Endothelial cell (in vitro differentiated cells): ENCODE data around the gene SCGB1D4. TPM values are rescaled to one million over a fixed set of nuclear protein-coding genes. Genes with fewer than 3 reads are reported as not detected.

Experiments used
- DNase-seq: peaks from one replicate; pipeline ENCODE4 v3.0.0; 2021; ENCODE audit warnings: low spot score
- H3K27ac Mint-ChIP-seq: one replicate; pipeline ENCODE4 v1.8.0; 2021; ENCODE audit warnings: mixed read lengths, inconsistent platforms; ENCODE audit not compliant: unreplicated experiment
- H3K27me3 Mint-ChIP-seq: one replicate; pipeline ENCODE4 v1.8.0; 2021; ENCODE audit warnings: mild to moderate bottlenecking, moderate library complexity, mixed read lengths, inconsistent platforms; ENCODE audit not compliant: unreplicated experiment
- H3K36me3 Mint-ChIP-seq: one replicate; pipeline ENCODE4 v1.8.0; 2021; ENCODE audit warnings: mild to moderate bottlenecking, low read depth, mixed read lengths, inconsistent platforms; ENCODE audit not compliant: unreplicated experiment
- H3K4me1 Mint-ChIP-seq: one replicate; pipeline ENCODE4 v1.8.0; 2021; ENCODE audit warnings: mild to moderate bottlenecking, mixed read lengths, inconsistent platforms; ENCODE audit not compliant: unreplicated experiment
- H3K4me3 Mint-ChIP-seq: one replicate; pipeline ENCODE4 v1.8.0; 2021; ENCODE audit warnings: mild to moderate bottlenecking, mixed read lengths, inconsistent platforms; ENCODE audit not compliant: unreplicated experiment
- H3K9me3 Mint-ChIP-seq: one replicate; pipeline ENCODE4 v1.8.0; 2021; ENCODE audit warnings: mixed read lengths, inconsistent platforms; ENCODE audit not compliant: unreplicated experiment
- CTCF ChIP-seq: fragments of 200-600 bp; sonication (generic); IDR thresholded peaks from one replicate; pipeline ENCODE4 v1.5.0; 2021; ENCODE audit warnings: antibody characterized with exemption; ENCODE audit not compliant: unreplicated experiment
- total RNA-seq: library from RNA; stranded (reverse); fragmentation: NEBNext Ultra II Directional; extraction: Animal tissue kit (Norgen Biotek cat#: 25700); gene quantifications from one replicate; pipeline ENCODE4 v1.2.1, GENCODE V29; 2021; ENCODE audit not compliant: unreplicated experiment

Gene SCGB1D4
- total RNA-seq, 1 donor from 2014 or later, result not detected

DNA sequence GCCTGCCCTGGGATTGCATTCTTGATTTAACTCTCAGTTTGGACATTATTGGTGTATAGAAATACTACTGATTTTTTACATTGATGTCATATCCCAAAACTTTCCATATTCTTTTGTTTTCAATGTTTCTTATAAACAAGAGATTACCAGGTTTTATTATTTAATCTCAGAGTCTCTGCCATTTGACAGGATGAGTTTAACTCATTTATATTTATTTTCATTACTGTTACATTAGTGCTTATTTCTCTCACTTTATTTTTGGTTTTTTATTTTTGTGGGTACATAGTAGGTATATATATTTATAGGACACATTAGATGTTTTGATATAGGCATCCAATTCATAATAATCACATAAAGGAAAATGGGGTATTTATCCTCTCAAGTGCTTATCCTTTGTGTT, 9.1 kb upstream of the SCGB1D4 start:
- DNase-seq, result no peak
- H3K9me3 Mint-ChIP-seq, result no peaks in the 10 kb centered on the region

GRCh38 chr11:62306227-62306626, 7.4 kb upstream of the SCGB1D4 start:
- no peak for TF ChIP-seq CTCF
- no peak overlapping the region for H3K4me3 Mint-ChIP-seq
- DNase-seq, result no peak
- no peaks in the 10 kb centered on the region for H3K9me3 Mint-ChIP-seq
- no peaks in the 10 kb centered on the region for H3K36me3 Mint-ChIP-seq
- H3K27ac Mint-ChIP-seq, result no peak overlapping the region
- no peaks in the 10 kb centered on the region for H3K4me1 Mint-ChIP-seq
- H3K27me3 Mint-ChIP-seq, result peaks cover 3% of the 10 kb centered on the region

More for the DNA sequence above, 9.1 kb upstream of the SCGB1D4 start:
- no peak for TF ChIP-seq CTCF
- Mint-ChIP-seq H3K4me1 (no peaks in the 10 kb centered on the region), H3K27ac (no peak overlapping the region), H3K27me3 (peaks cover 3% of the 10 kb centered on the region), H3K4me3 (no peak overlapping the region), H3K36me3 (no peaks in the 10 kb centered on the region)

- Mint-ChIP-seq H3K36me3 (no peaks in the 10 kb centered on the region), H3K27ac (no peak overlapping the region), H3K4me3 (no peak overlapping the region), H3K4me1 (no peaks in the 10 kb centered on the region), H3K27me3 (no peaks in the 10 kb centered on the region), H3K9me3 (no peaks in the 10 kb centered on the region)
- peak; percentile 54 for DNase-seq
- no peak for TF ChIP-seq CTCF
Observed at GRCh38 chr11:62295504-62295903, 3.4 kb downstream of the SCGB1D4 start.

- DNase-seq, result no peak
- no peak for TF ChIP-seq CTCF
- Mint-ChIP-seq H3K4me1 (no peaks in the 10 kb centered on the region), H3K4me3 (no peak overlapping the region), H3K27me3 (peaks cover 1% of the 10 kb centered on the region), H3K9me3 (peaks cover 4% of the 10 kb centered on the region), H3K36me3 (no peaks in the 10 kb centered on the region), H3K27ac (no peak overlapping the region)
Observed at GRCh38 chr11:62280452-62280851, 18.4 kb downstream of the SCGB1D4 start.

DNA sequence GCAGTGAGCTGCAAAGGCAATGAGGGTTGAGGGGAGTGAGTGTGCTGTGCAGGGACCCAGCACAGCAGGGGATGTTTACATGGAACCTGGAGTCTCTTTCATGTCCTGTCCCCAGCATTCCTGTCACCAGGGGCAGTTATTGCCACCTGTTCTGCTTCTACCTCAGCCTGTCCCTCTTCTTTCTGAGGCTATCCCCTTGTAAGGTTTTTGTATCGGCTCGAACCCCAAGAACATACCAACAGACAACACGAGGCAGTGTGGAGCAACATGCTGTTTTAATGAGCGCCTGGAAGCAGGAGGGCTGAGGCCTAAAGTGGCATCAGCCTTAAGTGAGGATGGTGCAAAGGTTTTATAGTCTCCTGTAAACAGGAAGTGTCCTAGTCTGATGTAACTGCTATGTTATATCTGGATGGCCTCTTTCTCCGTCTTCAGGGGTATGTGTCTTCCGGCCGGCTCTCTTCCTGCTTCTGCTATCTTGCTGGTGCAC, 25.0 kb downstream of the SCGB1D4 start:
- Mint-ChIP-seq H3K36me3 (no peaks in the 10 kb centered on the region), H3K4me3 (no peak overlapping the region), H3K27ac (no peak overlapping the region), H3K9me3 (no peaks in the 10 kb centered on the region), H3K27me3 (peaks cover 4% of the 10 kb centered on the region), H3K4me1 (no peaks in the 10 kb centered on the region)
- no peak for DNase-seq
- no peak for TF ChIP-seq CTCF
